ENCODE data around the gene FAM32A.

The FAM32A gene
- total RNA-seq, result 30.9 to 52.4 reads per million in 2 donors

GRCh38 chr19:16185123-16185767 lies at the start of gene FAM32A:
Gene FAM32A (plus strand): TSS chr19:16185410. CDS start chr19:16185443, 33 bp downstream.
- peak; percentile 91 to 99 (median 98) for DNase-seq

- DNase-seq, result no peak
Measured at GRCh38 chr19:16135430-16136127, 49.6 kb upstream of the FAM32A start.

- peak in 2 of 5 experiments; percentile 32 to 43 for DNase-seq
Measured at GRCh38 chr19:16136185-16136999, 48.8 kb upstream of the FAM32A start.

GRCh38 chr19:16139752-16140151 lies 45.5 kb upstream of the FAM32A start:
- DNase-seq, result peak in 2 of 5 experiments; percentile 27 to 56

- DNase-seq, result peak in 1 of 5 experiments; percentile 42
Measured at GRCh38 chr19:16141043-16141442, 44.2 kb upstream of the FAM32A start.

GRCh38 chr19:16142032-16142580 lies 43.1 kb upstream of the FAM32A start:
- peak in 2 of 5 experiments; percentile 40 to 42 for DNase-seq

- peak; percentile 47 to 94 (median 67) for DNase-seq
Measured at GRCh38 chr19:16143399-16144215, 41.6 kb upstream of the FAM32A start, which contains the start of gene HSH2D. Gene HSH2D (plus strand): TSS chr19:16143685. CDS start chr19:16148751, 5,066 bp downstream.

- DNase-seq, result no peak
Measured at GRCh38 chr19:16144216-16144581, 41.0 kb upstream of the FAM32A start.

GRCh38 chr19:16146112-16146511 lies 39.1 kb upstream of the FAM32A start:
- no peak for DNase-seq

GRCh38 chr19:16148443-16149229 lies 36.6 kb upstream of the FAM32A start:
- DNase-seq, result no peak

- no peak for DNase-seq
Measured at GRCh38 chr19:16153582-16154336, 31.5 kb upstream of the FAM32A start.

GRCh38 chr19:16154557-16154956 lies 30.7 kb upstream of the FAM32A start:
- DNase-seq, result no peak

GRCh38 chr19:16155128-16155527 lies 30.1 kb upstream of the FAM32A start:
- DNase-seq, result no peak

GRCh38 chr19:16156904-16157303 lies 28.3 kb upstream of the FAM32A start:
- DNase-seq, result no peak

GRCh38 chr19:16157601-16158000 lies 27.6 kb upstream of the FAM32A start:
- DNase-seq, result no peak

- DNase-seq, result no peak
Measured at GRCh38 chr19:16159655-16160054, 25.6 kb upstream of the FAM32A start.

- DNase-seq, result no peak
Measured at GRCh38 chr19:16160445-16160942, 24.7 kb upstream of the FAM32A start.

- peak in 1 of 5 experiments; percentile 23 for DNase-seq
Measured at GRCh38 chr19:16160943-16161560, 24.2 kb upstream of the FAM32A start.

- DNase-seq, result no peak
Measured at GRCh38 chr19:16161840-16162239, 23.4 kb upstream of the FAM32A start.

All from T-helper 2 cell (primary cell).